ENCODE data around the gene ZNF543.
"Not testable (repeated sequence)": the region's sequence is repeated elsewhere in the genome, so short reads cannot be mapped to it uniquely, and the experiment has no call there.

Gene ZNF543

DNA sequence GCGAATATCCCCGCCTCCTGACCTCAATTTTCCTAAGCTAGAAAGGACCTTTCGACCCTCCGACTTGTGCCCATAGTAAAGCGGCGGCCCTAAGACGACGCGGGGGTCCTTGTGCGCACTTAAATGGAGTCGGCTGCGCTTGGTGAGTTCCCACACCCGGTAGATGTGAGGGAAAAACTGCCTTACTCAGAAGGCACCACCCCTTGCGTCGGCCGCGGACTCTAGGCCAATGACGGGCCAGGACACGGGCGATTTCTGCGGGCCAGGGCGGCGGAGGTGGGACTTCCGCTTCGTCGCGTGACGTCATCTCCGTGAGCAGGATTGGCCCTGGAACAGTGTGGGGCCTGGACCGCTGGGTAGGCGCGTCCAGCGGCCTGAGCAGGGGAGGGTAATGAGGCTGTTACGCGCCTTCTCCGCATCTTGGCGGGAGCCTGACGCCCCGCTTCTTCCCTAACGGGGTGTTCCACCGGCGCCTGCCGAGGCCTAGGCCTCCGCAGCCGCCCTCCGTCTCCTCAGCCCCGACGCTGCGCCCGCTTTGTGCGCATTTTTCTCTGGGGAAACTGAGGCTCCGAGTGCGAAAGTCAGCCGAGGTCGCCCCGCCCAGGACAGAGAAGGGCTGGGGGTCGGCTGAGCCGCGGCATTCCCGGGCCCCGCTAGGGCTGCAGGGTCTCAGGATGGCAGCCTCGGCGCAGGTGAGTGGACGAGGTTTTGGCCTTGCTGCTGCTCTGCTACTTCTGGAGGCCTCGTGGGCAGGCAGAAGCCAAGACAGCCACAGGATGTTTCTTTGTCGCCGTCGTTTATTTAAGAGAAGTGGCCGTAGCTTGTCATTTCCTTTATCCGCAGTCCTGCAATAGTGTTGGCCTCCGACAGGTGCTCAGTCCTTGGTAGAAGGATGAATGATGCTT, at the start of gene ZNF543:
ZNF543 (plus strand) TSS at position 293 of the 905 bp plus-strand sequence; CDS start at position 675, 382 bp downstream.
- peak; percentile 98 for DNase-seq

DNA sequence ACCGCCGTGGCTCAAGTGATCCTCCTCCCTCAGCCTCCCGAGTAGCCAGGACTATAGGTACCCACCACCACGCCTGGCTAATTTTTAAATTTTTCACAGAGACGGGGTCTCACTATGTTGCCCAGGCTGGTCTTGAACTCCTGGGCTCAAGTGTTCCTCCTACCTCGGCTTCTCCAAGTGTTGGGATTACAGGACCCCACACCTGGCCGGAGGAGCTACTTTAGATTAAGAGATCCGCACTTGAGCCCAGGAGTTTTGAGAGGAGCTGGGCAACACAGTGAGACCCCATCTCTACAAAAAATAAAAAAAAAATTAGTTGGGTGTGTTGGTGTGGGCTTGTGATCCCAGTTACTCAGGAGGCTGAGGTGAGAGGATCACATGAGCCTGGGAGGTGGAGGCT, 49.0 kb upstream of the ZNF543 start:
- no peak for DNase-seq

DNA sequence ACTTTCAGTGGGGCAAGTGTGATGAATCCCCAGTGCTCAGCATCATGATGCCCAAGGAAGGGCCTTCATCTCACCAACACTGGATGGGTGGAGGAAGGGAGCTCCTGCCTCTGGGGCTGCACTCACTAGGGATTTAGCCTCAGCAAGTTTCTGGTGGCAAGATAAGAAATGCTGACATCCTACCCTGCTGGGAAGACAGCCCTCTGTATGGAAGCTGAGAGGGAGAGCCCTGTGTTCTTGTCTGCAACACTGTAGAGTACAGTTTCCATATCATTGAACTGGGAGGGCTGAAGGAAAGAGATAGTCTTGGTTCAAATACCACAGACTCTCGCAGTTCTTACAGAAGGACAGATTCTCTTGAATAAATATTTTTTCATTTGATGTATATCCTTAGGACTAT, 47.3 kb upstream of the ZNF543 start:
- DNase-seq, result no peak

DNA sequence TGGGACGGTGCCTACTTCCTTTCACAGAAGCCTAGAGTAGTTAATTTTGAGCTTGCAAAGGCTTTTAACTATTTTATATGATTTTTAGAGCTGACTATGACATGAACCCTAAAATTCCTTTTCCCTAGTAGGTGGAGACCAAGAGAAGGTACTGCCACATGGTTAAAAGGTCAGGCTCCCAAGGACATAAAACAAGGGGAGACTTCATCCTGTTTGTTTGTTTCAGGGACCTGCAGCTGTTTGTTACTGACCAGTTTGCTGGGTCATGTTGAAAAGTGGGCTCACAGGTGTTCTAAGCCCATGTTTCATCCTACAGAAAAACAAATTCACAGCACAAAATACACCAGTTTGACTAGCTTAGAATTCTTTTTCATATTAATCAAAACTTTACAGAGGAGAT, 43.8 kb upstream of the ZNF543 start:
- DNase-seq, result no peak

DNA sequence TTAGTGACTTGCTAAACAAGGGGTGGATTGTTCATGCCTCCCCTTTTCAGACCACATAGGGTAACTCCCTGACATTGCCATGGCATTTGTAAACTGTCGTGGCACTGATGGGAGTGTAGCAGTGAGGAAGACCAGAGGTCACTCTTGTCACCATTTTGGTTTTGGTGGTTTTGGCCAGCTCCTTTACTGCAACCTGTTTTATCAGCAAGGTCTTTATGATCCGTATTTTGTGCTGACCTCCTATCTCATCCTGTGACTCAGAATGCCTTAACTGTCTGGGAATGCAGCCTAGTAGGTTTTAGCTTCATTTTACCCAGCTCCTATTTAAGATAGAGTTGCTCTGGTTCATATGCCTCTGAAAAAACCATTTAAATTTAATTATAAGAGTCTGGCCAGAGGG, 41.8 kb upstream of the ZNF543 start:
- not testable (repeated sequence) for DNase-seq

DNA sequence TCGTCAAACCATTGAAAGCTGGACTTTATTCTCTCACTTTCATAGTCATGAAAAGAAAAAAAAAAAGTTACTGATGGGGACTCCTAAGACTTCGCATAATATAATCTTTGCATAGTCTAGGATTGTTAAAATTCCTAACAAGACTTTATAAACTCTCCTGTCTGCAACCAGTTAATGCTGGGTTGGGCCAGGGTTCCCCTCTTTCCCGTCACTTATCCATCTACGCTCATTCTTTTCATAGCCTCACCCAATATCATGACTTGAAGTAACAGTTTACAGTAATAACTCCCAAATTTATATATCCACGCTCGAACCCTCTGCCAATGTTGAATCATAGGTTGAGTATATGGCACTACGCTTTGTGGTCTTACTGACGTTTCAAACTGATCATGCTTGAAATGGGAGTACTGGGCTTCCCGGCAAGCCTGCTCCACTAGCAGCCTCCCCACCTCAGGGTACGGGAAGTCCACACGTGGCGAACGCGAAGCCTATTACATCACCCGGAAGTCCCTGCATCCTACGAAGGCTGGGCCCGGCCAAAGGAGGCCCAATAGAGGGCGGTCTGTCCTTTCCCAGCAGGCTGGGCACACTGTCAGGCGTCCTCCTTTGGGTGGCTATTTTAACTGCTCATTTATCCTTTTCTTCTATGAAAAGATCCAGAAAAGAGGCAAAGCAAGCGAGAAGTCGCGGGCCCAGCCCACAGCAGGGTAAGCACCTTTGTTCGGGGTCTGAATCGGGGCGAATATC, 40.7 kb upstream of the ZNF543 start:
- DNase-seq, result peak; percentile 97

DNA sequence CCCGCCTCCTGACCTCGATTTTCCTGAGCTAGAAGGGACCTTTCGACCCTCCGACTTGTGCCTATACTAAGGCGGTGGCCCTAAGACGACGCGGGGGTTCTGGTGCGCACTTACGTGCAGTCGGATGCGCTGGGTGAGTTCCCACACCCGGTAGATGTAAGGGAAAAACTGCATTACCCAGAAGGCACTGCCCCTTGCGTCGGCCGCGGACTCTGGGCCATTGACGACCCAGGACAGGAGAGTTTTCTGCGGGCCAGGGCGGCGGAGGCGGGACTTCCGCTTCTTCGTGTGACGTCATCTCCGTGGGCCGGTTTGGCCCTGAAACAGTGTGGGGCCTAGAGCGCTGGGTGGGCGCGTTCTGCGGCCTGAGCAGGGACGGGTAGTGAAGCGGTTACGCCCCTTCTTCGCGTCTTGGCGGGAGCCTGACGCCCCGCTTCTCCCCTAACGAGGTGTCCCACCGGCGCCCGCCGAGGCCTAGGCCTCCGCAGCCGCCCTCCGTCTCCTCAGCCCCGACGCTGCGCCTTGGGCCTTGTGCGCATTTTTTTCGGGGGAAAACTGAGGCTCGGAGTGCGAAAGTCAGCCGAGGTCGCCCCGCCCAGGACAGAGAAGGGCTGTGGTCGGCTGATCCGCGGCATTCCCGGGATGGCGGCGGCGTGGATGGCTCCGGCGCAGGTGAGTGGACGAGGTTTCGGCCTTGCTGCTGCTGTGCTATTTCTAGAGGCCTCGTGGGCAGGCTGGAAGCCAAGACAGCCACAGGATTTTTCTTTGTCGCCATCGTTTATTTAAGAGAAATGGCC, 39.9 kb upstream of the ZNF543 start, which contains the start of gene ZNF460:
ZNF460 (plus strand) TSS at position 321 of the 797 bp plus-strand sequence; CDS start at position 643, 322 bp downstream.
- DNase-seq, result peak; percentile 99

DNA sequence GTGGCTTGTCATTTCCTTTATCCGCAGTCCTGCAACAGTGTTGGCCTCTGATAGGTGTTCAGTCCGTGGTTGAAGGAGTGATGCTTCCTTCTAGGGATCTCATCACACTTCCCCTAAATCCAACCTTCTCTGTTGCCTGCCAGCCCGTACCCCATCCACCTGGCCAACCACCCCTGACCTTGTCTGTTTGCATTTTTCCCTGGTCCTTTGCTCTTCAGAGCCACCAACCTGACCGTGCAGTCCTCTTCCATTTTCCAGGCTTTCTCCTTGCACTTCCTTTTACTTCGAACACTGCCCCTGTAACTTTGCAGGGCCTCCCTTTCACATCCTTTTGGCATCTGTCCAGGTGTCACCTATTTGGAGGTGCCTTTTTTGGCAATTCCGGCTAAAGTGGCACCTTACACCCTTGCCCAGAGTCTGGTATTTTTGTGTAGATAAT, 39.3 kb upstream of the ZNF543 start:
- DNase-seq, result peak; percentile 31

DNA sequence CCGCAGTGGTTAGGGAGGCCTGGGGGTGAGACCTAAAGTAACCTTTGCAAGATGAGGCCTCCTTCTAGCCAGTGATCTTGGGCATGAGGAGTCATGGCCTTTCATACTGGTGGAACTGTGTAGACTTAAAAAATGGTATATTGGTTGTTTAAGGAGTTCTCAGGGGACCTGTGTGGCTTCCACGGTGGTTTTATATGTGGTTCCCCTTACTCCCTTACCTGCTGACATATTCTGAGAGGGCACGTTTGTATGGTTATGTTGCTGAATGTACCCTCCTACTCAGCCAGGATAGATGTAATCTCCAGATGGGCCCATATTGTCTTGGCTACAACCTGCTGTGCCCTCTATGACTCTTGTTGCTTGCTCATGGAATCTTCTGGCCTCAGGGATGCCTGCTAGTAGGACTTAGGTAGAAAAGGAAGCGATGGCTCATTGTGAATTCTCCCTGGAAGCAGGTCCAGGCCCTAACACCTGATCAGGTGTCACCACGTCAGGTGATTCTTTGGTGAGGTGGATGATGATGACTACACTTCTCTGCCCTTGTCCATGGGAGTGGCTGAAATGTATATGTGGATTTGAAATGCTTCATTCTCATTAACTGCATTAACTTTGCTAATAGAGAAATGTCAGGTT, 38.1 kb upstream of the ZNF543 start:
- no peak for DNase-seq

DNA sequence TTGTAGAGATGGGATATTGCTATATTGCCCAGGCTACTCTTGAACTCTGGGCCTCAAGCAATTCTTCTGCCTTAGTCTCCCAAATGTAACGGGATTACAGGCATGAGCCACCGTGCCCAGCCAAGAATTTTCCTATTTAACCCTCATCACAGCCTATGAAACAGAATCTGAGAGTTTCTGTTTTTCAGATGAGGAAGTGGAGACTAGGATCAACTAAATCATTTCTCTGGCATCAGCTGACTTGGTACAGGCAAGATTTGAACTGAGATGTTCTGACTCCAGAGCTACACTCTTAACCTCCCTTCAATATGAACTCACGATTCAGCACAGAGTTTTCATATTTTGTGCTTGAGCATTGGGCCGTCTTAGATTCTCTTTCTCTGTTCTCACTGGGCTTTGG, 31.9 kb upstream of the ZNF543 start:
- peak; percentile 37 for DNase-seq

DNA sequence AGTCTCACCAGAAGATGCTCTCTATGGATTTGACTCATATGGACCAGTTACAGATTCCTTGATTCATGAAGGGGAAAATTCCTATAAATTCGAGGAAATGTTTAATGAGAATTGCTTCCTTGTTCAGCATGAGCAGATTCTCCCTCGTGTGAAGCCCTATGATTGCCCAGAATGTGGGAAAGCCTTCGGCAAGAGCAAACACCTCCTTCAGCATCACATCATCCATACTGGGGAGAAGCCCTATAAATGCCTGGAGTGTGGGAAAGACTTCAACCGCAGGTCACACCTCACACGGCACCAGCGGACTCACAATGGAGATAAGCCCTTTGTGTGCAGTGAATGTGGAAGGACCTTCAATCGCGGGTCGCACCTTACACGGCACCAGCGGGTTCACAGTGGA, 29.3 kb upstream of the ZNF543 start:
- DNase-seq, result no peak

DNA sequence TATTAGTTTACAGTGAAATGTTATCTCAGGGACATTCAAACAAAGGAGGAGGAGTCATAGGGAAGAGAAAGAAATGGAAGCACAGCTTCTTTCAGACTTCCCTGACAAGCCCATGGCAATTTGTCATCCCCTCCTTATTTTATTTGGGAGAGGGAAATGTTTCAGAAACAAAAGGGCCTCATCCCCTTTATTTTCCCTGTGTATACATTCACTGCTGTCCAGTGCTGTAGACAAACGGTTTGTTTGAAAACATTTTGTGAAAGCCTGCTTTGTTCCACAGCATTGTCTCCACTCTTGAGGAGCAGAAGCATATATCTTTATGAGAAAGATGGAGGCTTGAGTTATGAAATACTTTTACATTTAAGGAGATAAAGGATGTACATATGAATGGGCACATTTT, 27.7 kb upstream of the ZNF543 start:
- DNase-seq, result no peak

DNA sequence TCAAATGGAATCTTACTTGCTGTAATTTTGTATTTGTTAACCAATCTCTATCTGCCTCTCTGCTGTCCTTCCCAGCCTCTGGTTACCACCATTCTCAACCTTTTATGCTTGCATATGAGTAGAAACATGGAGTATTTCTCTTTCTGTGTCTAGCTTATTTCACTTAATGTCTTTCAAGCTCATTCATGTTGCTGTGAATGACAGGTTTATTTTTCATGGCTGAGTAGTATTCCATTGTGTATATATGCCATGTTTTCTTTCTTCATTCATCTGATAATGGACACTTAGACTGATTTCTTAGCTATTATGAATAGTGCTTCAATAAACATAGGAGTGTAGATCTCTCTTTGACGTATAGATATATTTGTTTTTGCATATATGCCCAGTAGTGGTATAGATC, 26.6 kb upstream of the ZNF543 start:
- DNase-seq, result no peak

DNA sequence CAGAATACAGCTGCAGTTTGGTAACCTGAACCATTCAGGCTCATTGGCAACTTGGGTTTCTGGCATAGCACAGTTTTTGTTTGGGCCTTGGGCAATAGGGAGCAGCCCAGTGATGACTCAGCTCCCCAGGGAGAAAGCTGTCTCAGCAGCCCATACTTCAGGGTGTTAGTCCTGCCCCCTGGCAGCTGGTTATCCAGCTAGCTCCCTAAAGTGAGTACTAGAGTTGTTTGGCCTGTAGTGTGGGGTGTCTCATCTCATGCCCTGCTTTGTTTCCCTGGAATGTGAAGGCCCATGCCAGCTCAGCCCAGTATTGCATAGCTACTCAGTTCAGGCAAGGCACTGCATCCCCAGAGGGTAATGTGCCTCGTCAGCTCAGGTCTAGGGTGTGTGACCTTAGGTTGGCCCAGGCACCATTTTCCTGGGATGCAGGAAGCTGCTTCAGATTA, 18.2 kb upstream of the ZNF543 start:
- peak; percentile 47 for DNase-seq

DNA sequence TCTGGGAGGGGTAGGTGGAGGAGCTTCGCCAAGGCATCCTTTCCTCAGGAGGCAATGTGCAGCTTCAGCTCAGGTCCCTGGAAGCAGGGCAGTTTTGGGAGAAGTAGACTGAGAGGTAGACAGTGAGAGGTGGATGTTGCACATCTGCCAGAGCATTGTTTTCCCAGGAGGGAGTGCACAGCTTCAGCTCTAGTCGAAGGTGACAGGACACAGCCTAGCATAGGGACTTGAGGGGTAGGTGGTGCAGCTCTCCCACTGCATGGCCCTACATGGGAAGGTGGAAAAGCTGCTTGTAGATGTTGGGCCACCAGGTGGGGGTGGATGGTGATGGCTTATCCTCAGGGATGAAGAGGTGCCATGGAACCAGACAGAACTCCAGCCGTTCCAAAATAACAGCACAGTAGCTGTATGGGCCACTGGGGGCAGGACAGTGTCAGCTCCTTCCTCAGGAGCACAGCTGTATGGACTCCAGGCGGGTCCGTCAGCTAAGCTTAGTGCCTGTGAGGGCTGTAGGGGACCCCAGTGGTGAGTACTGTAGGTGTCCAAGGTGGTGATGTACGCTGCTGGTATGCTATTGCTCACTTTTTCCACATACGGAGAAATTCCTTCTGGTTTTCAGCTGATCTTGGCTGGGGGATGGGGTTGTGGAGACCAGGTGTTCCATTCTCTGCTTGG, 17.4 kb upstream of the ZNF543 start:
- no peak for DNase-seq

DNA sequence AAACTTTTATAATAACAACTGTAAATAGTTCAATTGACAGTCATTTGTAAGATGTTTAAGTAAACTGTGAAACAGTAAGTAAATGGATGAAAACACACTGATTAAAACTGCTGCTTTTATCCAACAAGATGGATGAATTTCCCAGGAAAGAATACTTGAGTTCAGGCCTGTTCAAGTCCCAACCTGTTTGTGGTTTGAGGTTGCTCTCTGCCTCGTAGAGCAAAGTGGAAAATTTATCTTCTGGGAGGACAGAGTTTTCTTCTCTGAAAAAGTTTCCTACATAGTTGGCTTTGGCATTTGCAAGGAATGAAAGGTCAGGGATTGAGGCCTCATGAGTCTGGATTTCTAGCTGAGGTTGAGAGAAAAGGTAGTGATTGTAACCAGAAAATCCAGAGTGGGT, 15.2 kb upstream of the ZNF543 start:
- DNase-seq, result no peak

DNA sequence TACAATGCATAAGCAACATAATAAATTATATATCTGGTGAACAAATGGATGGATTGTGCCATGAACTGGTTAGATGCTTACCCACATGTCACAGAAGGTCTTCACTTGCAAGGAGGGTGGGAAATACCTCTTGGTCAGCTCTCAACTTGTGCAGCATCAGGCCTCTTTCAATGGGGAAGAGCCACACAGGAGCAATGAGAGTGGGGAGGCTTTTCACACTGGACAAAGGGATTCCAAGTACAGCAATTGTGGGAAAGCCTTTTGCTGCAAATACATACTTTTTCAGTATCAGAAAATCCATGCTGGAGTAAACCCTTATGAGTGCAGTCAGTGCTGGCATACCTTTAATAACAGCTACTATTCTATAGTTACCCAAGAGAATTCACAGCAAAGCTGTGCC, 11.8 kb upstream of the ZNF543 start:
- no peak for DNase-seq

DNA sequence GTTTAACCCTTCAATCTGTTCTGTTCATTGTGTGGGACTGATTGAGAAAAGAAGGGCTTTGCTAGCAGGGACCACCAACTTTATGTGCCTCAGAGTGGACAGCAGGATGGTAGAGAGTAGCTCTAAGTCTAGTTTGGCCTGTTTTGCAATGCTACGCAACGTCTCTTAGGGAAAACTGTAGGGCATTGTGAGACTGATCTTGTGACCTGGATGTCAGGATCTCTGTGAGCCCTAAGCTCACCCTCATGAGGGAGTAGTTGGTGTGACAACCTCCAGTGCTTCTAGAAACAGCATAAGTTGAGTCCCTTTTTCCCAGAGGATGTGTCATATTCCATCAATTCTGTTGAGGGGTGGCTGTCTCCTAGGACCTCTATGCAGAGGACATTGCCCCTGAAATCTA, 9.5 kb upstream of the ZNF543 start:
- DNase-seq, result no peak

DNA sequence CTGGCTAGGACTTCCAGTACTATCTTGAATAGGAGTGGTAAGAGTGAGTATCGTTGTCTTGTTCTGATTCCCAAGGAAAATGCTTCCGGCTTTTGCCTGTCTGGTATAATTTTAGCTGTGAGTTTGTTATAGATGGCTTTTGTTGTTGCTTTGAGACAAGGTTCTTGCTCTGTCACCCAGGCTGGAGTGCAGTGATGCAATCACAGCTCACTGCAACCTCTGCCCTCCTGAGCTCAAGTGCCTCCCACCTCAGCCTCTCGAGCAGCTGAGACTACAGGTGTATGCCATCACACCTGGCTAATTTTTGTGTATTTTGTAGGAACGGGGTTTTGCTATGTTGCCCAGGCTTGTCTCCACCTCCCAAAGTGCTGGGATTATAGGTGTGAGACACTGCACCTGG, 6.1 kb upstream of the ZNF543 start:
- DNase-seq, result no peak

DNA sequence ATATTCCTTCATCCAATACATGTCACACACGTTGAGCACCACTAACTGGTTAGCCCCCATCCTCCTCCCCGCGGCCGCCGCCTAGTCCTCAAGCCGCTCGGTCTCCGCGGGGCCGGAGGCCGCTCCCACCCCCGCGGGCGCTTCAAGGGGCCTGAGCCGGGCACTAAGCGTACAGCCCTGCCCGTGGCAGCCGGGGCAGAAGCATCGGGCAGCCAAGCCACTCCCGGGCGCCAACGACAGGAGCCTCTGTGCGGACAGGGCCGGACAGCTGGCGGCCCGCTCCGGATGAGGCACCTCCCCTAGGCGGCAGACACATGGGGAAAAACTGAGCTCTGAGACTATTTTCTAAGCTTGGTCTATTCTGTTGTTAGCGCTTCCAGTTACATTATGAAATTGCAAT, 2.8 kb upstream of the ZNF543 start:
- no peak for DNase-seq

DNA sequence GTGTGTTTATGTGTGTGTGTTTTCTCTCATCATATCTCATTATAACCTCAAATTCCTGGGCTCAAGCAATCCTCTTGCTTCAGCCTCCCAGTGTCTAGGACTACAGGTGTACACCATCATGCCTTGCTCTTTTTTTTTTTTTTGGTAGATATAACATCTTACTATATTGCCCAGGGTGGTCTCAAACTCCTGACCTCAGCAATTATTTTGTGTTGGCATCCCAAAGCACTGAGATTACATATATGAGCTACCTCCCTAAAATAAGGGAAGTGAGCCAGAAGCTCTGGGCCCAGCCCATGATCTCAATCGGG, 448 bp upstream of the ZNF543 start:
- no peak for DNase-seq

DNA sequence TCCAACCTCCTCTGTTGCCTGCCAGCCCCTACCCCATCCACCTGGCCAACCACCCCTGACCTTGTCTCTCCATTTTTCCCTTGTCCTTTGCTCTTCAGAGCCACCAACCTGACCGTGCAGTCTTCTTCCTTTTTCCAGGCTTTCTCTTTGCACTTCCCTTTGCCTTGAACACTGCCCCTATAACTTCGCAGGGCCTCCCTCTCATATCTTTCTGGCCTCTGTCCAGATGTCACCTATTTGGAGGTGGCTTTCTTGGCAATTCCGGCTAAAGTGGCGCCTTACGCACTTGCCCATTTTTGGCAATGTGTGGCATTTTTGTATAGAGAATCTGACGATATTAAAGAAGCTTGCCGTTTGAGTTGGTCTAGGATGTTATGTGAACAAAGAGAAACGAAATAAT, 844 bp downstream of the ZNF543 start:
- DNase-seq, result no peak

Measured in suppressor macrophage treated with lipopolysaccharide for 4 hours (primary cell).